Prostate gland (tissue), 2 donors: ENCODE data around the gene CDR2. TPM values are rescaled to one million over a fixed set of nuclear protein-coding genes. Genes with fewer than 3 reads are reported as not detected.
"Not testable (repeated sequence)": the region's sequence is repeated elsewhere in the genome, so short reads cannot be mapped to it uniquely, and the experiment has no call there.

Experiments used
- DNase-seq: peaks from one replicate; pipeline ENCODE4 v3.0.0-alpha.2; 2019; ENCODE audit warnings: low spot score
- H3K27ac ChIP-seq, 2 donors: fragments of 200-600 bp; sonication (generic); 2 replicates each; pipeline ENCODE4 v1.5.1; 2017 to 2019
- H3K27me3 ChIP-seq: fragments of 200-600 bp; sonication (generic); replicated peaks from 2 replicates; pipeline ENCODE4 v1.5.1; 2019; ENCODE audit not compliant: insufficient read depth
- H3K36me3 ChIP-seq, 2 donors: fragments of 200-600 bp; sonication (generic); 1 replicate in 1 of 2; 2 replicates in 1 of 2; pipeline versions ENCODE4 v1.5.1 to v1.8.1; 2017 to 2019
- H3K4me1 ChIP-seq: fragments of 200-600 bp; sonication (generic); replicated peaks from 2 replicates; pipeline ENCODE4 v1.5.1; 2019
- H3K4me3 ChIP-seq, 2 donors: fragments of 200-600 bp; sonication (generic); 2 replicates each; pipeline ENCODE4 v1.5.1; 2017 to 2019
- H3K9me3 ChIP-seq: fragments of 200-600 bp; sonication (generic); 2 replicates; pipeline ENCODE4 v1.5.1; 2017
- POLR2A ChIP-seq: fragments of 450-650 bp; IDR thresholded peaks from one replicate; pipeline ENCODE4 v1.6.1; 2016; ENCODE audit warnings: antibody characterized with exemption, mild to moderate bottlenecking
- POLR2AphosphoS5 ChIP-seq: sonication (generic); formaldehyde crosslinking; IDR thresholded peaks from one replicate; pipeline ENCODE4 v1.6.1; 2017; ENCODE audit warnings: antibody characterized with exemption
- WGBS: methylation state at CpG from one replicate; pipeline ENCODE4 v1.1.5; 2018; 5-methylcytosine and 5-hydroxymethylcytosine counted together
- intact Hi-C: fragments of 100-400 bp; cut with DNase I; formaldehyde crosslinking; loops from one replicate; pipeline ENCODE4 v1.14.2; 2022
- total RNA-seq, 2 donors: library from RNA; depleted of rRNA; stranded (reverse); fragments of >200 nt; gene quantifications; one replicate each; pipeline ENCODE4 v1.1.0, GENCODE V29; 2016
- TF ChIP-seq, protein P1 (sequence below), 4 experiments: fragments of 200-600 bp in 2 of 4; fragments of 450-650 bp in 2 of 4; sonication (generic) in 2 of 4; IDR thresholded peaks; 1 replicate in 3 of 4; 2 replicates in 1 of 4; pipeline ENCODE4 v1.5.1; 2016 to 2019; ENCODE audit warnings: antibody characterized with exemption in 4 of 4, mild to moderate bottlenecking in 2 of 4, moderate library complexity in 2 of 4

CDR2 gene
- total RNA-seq, 2 donors from 2014 or later: 24.5 to 31.9 TPM

DNA sequence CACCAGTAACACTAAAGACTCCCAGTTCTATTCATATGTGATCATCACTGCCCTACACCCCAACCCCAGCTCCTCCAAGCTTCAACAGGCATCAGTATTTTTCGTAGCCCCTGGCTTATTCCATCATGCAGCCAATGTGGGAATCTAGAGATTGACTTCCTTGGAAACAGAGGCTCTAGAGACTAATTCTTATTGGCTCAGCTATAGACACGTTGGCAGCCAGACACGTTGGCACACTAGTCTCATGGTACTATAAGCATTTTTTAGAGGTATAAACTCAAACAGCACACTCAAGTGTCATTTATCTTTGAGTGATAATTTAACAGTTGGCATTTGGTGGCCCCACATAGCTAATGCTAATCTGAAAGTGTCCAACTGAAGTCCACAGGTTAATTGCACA, 44.4 kb upstream of the CDR2 start:
- intact Hi-C loops: no loop called here
- no peak for DNase-seq
- Histone ChIP-seq H3K9me3 (no peaks in the 10 kb centered on the region), H3K4me1 (no peaks in the 10 kb centered on the region), H3K4me3 (no peak overlapping the region), H3K36me3 (peaks cover 0 to 3% of the 10 kb centered on the region in 2 donors), H3K27ac (no peak overlapping the region), H3K27me3 (no peaks in the 10 kb centered on the region)
- WGBS: 91% methylated on average over 3 of the region's 3 CpGs
- TF ChIP-seq, protein P1, sequence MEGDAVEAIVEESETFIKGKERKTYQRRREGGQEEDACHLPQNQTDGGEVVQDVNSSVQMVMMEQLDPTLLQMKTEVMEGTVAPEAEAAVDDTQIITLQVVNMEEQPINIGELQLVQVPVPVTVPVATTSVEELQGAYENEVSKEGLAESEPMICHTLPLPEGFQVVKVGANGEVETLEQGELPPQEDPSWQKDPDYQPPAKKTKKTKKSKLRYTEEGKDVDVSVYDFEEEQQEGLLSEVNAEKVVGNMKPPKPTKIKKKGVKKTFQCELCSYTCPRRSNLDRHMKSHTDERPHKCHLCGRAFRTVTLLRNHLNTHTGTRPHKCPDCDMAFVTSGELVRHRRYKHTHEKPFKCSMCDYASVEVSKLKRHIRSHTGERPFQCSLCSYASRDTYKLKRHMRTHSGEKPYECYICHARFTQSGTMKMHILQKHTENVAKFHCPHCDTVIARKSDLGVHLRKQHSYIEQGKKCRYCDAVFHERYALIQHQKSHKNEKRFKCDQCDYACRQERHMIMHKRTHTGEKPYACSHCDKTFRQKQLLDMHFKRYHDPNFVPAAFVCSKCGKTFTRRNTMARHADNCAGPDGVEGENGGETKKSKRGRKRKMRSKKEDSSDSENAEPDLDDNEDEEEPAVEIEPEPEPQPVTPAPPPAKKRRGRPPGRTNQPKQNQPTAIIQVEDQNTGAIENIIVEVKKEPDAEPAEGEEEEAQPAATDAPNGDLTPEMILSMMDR (IDR thresholded peaks at IDR 0.05): no peak
- TF ChIP-seq POLR2A: no peak
- no peak for TF ChIP-seq POLR2AphosphoS5

DNA sequence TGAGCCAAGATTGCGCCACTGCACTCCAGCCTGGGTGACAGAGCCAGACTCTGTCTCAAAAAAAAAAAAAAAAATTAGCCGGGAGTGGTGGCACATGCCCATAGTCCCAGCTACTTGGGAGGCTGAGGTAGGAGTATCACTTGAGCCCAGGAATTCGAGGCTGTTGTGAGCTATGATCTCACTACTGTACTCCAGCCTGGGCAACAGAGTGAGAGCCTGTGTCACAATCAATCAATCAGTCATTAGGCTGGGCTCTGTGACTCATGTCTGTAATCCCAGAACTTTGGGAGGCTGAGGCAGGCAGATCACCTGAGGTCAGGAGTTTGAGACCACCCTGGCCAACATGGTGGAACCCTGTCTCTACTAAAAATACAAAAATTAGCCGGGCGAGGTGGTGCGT, 43.4 kb upstream of the CDR2 start:
- H3K4me1 ChIP-seq, H3K27ac ChIP-seq, H3K9me3 ChIP-seq, H3K27me3 ChIP-seq, H3K4me3 ChIP-seq, intact Hi-C loops, DNase-seq, H3K36me3 ChIP-seq: not testable (repeated sequence)
- 95% methylated on average over 6 of the region's 6 CpGs for WGBS

DNA sequence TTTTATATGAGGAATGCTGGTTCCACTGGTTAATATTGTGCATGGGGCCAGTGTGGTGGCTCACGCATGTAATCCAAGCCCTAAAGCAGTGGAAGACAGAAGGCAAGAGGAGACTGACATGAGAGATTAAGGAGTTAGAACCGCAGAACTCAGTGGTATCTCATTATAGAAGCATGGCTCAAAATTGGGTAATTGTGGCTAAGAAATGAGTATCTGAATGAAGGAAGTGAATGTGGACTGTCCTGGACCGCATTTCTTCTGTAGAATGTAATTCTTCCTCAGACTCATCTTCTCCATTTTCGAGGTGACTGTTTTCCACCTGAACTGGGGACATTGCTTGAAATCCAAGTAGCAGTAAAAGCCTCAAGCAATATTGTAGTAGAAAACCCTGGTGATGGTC, 42.6 kb upstream of the CDR2 start:
- Histone ChIP-seq H3K4me3 (no peak overlapping the region), H3K4me1 (no peaks in the 10 kb centered on the region), H3K27me3 (no peaks in the 10 kb centered on the region), H3K36me3 (peaks cover 0 to 3% of the 10 kb centered on the region in 2 donors), H3K27ac (no peak overlapping the region), H3K9me3 (no peaks in the 10 kb centered on the region)
- TF ChIP-seq POLR2A: no peak
- no peak for TF ChIP-seq POLR2AphosphoS5
- TF ChIP-seq, protein P1 (IDR thresholded peaks at IDR 0.05): no peak
- no peak for DNase-seq
- intact Hi-C loops: no loop called here
- WGBS: 92% methylated on average over 4 of the region's 4 CpGs

DNA sequence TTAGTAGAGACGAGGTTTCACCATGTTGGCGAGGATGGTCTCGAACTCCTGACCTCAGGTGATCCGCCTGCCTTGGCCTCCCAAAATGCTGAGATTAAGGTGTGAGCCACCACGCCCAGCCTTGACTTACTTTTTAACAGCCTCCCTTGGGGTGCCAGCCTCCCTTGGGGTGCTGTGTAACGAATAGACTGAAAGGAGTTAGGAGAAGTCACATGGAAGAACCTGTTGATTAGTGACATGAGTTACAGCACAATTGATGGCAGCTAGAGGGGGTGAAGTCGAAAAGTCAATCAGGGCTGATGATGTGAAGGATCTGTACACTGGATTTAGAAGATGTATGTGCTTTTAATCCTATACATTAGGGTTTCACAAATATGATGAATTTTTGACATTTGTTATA, 39.4 kb upstream of the CDR2 start:
- TF ChIP-seq POLR2A: no peak
- TF ChIP-seq, protein P1 (IDR thresholded peaks at IDR 0.05): no peak
- no peak for TF ChIP-seq POLR2AphosphoS5

DNA sequence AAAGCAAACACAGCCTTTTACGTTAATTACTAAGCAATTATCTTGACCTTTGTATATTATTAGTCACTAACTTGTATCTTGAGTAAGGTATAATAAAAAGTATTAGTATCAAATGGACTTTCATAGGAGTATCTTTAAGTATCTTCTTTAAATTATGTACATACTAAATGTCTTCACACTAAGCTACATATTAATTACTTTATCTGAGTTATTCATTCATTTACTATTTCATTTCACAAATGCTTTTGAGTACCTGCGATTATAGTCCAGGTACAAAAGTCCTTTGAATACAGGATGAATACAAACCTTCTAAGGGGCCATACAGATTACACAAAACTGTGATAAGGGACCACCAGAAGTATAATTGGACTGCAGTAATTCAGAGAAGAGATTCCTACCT, 33.1 kb upstream of the CDR2 start:
- DNase-seq: no peak
- intact Hi-C loops: no loop called here
- H3K4me1 ChIP-seq: no peaks in the 10 kb centered on the region
- no peak overlapping the region for H3K4me3 ChIP-seq
- no peaks in the 10 kb centered on the region for H3K9me3 ChIP-seq
- TF ChIP-seq POLR2A (no peak), POLR2AphosphoS5 (no peak)
- TF ChIP-seq, protein P1 (IDR thresholded peaks at IDR 0.05): no peak
- WGBS: 93% methylated on average over 2 of the region's 2 CpGs
- H3K36me3 ChIP-seq: no peaks in the 10 kb centered on the region
- H3K27ac ChIP-seq: no peak overlapping the region
- no peaks in the 10 kb centered on the region for H3K27me3 ChIP-seq

More for the DNA sequence above, 39.4 kb upstream of the CDR2 start:
- Histone ChIP-seq H3K36me3 (no peaks in the 10 kb centered on the region), H3K4me3 (no peak overlapping the region), H3K27me3 (no peaks in the 10 kb centered on the region), H3K27ac (no peak overlapping the region), H3K4me1 (no peaks in the 10 kb centered on the region), H3K9me3 (no peaks in the 10 kb centered on the region)
- WGBS: 95% methylated on average over 7 of the region's 7 CpGs
- intact Hi-C loops: no loop called here
- DNase-seq: no peak
